Measurements from ENCODE around the gene CADM4. TPM values are rescaled to one million over a fixed set of nuclear protein-coding genes. Genes with fewer than 3 reads are reported as not detected.

The CADM4 gene
- total and polyA plus RNA-seq, 2 experiments from 2014 or later, result 16.6 to 22.7 TPM

GRCh38 chr19:43649514-43649913 lies 9.9 kb upstream of the CADM4 start:
- 100% methylated on average over 2 of the region's 2 CpGs for WGBS (ENCODE audit: low lambda C conversion rate, missing lambda C conversion rate)

DNA sequence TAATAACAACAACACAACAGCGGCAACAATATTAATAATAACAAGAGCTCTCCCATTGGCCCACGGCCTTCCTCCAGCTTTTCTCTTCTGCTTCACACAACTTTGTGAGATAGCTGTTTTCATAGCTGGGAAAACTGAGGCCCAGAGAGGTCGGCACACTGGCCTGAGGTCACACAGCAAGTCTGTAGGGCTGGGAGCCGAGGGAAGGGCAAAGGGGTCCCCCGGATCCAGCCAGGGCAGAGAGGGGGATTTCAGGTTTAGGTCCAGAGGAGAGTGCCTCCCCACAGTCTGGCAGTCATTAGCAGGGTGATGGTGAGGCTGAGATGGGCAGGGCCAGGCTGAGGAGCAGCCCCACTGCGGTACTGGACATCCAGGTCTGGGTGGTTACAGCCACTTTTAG lies 9.0 kb upstream of the CADM4 start:
- Histone ChIP-seq H3K27me3 (no peaks in the 10 kb centered on the region), H2AFZ (no peak overlapping the region), H3K9me3 (ENCODE audit: low read depth) (no peaks in the 10 kb centered on the region), H3K36me3 (replicated peaks; ENCODE audit: insufficient read depth, low read depth) (no peaks in the 10 kb centered on the region), H3K4me2 (no peak overlapping the region), H3K4me3 (no peak overlapping the region), H3K4me1 (ENCODE audit: insufficient read depth) (no peaks in the 10 kb centered on the region), H3K27ac (no peak overlapping the region), H3K9me2 (replicated peaks; ENCODE audit: insufficient read depth) (no peaks in the 10 kb centered on the region), H4K20me1 (ENCODE audit: insufficient read depth, poor library complexity, severe bottlenecking) (no peaks in the 10 kb centered on the region), H3K79me2 (no peaks in the 10 kb centered on the region)
- TF ChIP-seq EZH2 (IDR thresholded peaks at IDR 0.05; ENCODE audit: borderline replicate concordance) (no peak), EZH2phosphoT487 (IDR thresholded peaks at IDR 0.05; ENCODE audit: low read depth, severe bottlenecking, unreplicated experiment) (no peak)
- TF ChIP-seq, protein P1, sequence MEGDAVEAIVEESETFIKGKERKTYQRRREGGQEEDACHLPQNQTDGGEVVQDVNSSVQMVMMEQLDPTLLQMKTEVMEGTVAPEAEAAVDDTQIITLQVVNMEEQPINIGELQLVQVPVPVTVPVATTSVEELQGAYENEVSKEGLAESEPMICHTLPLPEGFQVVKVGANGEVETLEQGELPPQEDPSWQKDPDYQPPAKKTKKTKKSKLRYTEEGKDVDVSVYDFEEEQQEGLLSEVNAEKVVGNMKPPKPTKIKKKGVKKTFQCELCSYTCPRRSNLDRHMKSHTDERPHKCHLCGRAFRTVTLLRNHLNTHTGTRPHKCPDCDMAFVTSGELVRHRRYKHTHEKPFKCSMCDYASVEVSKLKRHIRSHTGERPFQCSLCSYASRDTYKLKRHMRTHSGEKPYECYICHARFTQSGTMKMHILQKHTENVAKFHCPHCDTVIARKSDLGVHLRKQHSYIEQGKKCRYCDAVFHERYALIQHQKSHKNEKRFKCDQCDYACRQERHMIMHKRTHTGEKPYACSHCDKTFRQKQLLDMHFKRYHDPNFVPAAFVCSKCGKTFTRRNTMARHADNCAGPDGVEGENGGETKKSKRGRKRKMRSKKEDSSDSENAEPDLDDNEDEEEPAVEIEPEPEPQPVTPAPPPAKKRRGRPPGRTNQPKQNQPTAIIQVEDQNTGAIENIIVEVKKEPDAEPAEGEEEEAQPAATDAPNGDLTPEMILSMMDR (IDR thresholded peaks at IDR 0.05; ENCODE audit: poor library complexity), result no peak
- no peak for DNase-seq (ENCODE audit: low spot score)
- WGBS (ENCODE audit: low lambda C conversion rate, missing lambda C conversion rate), result 99% methylated on average over 6 of the region's 6 CpGs

More at GRCh38 chr19:43649514-43649913, 9.9 kb upstream of the CADM4 start:
- H3K4me1 ChIP-seq (ENCODE audit: insufficient read depth), result no peaks in the 10 kb centered on the region
- no peaks in the 10 kb centered on the region for H3K9me3 ChIP-seq (ENCODE audit: low read depth)
- no peaks in the 10 kb centered on the region for H3K79me2 ChIP-seq
- H3K4me3 ChIP-seq, result no peak overlapping the region
- DNase-seq (ENCODE audit: low spot score), result no peak
- no peaks in the 10 kb centered on the region for H4K20me1 ChIP-seq (ENCODE audit: insufficient read depth, poor library complexity, severe bottlenecking)
- no peak overlapping the region for H2AFZ ChIP-seq
- TF ChIP-seq EZH2phosphoT487 (IDR thresholded peaks at IDR 0.05; ENCODE audit: low read depth, severe bottlenecking, unreplicated experiment), result no peak
- no peak for TF ChIP-seq EZH2 (IDR thresholded peaks at IDR 0.05; ENCODE audit: borderline replicate concordance)
- TF ChIP-seq, protein P1 (IDR thresholded peaks at IDR 0.05; ENCODE audit: poor library complexity), result no peak
- no peaks in the 10 kb centered on the region for H3K27me3 ChIP-seq
- no peaks in the 10 kb centered on the region for H3K9me2 ChIP-seq (replicated peaks; ENCODE audit: insufficient read depth)
- H3K4me2 ChIP-seq, result no peak overlapping the region
- H3K27ac ChIP-seq, result no peak overlapping the region
- H3K36me3 ChIP-seq (replicated peaks; ENCODE audit: insufficient read depth, low read depth), result no peaks in the 10 kb centered on the region

DNA sequence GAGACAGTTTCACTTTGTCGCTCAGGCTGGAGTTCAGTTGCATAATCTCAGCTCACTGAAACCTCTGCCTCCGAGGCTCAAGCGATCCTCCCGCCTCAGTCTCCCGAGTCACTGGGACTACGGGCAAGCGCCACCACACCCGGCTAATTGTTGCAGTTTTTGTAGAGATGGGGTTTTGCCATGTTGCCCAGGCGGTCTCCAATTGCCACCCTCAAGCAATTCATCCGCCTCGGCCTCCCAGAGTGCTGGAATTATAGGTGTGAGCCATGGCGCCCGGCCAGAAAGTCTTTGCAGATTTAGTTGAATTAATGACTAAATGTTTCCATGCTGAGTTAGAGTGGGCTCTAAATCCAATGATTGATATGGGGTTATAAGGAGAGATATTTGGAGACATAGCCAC lies 4.5 kb upstream of the CADM4 start:
- 85% methylated on average over 13 of the region's 13 CpGs for WGBS (ENCODE audit: low lambda C conversion rate, missing lambda C conversion rate)
- Histone ChIP-seq H3K9me3 (ENCODE audit: low read depth) (no peaks in the 10 kb centered on the region), H3K79me2 (no peaks in the 10 kb centered on the region), H4K20me1 (ENCODE audit: insufficient read depth, poor library complexity, severe bottlenecking) (no peaks in the 10 kb centered on the region), H3K27ac (no peak overlapping the region), H2AFZ (no peak overlapping the region), H3K4me2 (no peak overlapping the region), H3K4me1 (ENCODE audit: insufficient read depth) (peaks cover 7% of the 10 kb centered on the region), H3K36me3 (replicated peaks; ENCODE audit: insufficient read depth, low read depth) (no peaks in the 10 kb centered on the region), H3K4me3 (no peak overlapping the region), H3K27me3 (no peaks in the 10 kb centered on the region), H3K9me2 (replicated peaks; ENCODE audit: insufficient read depth) (no peaks in the 10 kb centered on the region)
- TF ChIP-seq EZH2 (IDR thresholded peaks at IDR 0.05; ENCODE audit: borderline replicate concordance) (no peak), EZH2phosphoT487 (IDR thresholded peaks at IDR 0.05; ENCODE audit: low read depth, severe bottlenecking, unreplicated experiment) (no peak)
- TF ChIP-seq, protein P1 (IDR thresholded peaks at IDR 0.05; ENCODE audit: poor library complexity), result no peak
- no peak for DNase-seq (ENCODE audit: low spot score)

- H2AFZ ChIP-seq, result no peak overlapping the region
- 80% methylated on average over 3 of the region's 3 CpGs for WGBS (ENCODE audit: low lambda C conversion rate, missing lambda C conversion rate)
- H3K36me3 ChIP-seq (replicated peaks; ENCODE audit: insufficient read depth, low read depth), result no peaks in the 10 kb centered on the region
- no peak overlapping the region for H3K27ac ChIP-seq
- H3K9me2 ChIP-seq (replicated peaks; ENCODE audit: insufficient read depth), result no peaks in the 10 kb centered on the region
- H4K20me1 ChIP-seq (ENCODE audit: insufficient read depth, poor library complexity, severe bottlenecking), result no peaks in the 10 kb centered on the region
- no peaks in the 10 kb centered on the region for H3K27me3 ChIP-seq
- H3K4me2 ChIP-seq, result no peak overlapping the region
- H3K4me3 ChIP-seq, result no peak overlapping the region
- peaks cover 13% of the 10 kb centered on the region for H3K4me1 ChIP-seq (ENCODE audit: insufficient read depth)
- no peaks in the 10 kb centered on the region for H3K9me3 ChIP-seq (ENCODE audit: low read depth)
- TF ChIP-seq, protein P1 (IDR thresholded peaks at IDR 0.05; ENCODE audit: poor library complexity), result no peak
- TF ChIP-seq EZH2phosphoT487 (IDR thresholded peaks at IDR 0.05; ENCODE audit: low read depth, severe bottlenecking, unreplicated experiment) (no peak), EZH2 (IDR thresholded peaks at IDR 0.05; ENCODE audit: borderline replicate concordance) (no peak)
- H3K79me2 ChIP-seq, result no peaks in the 10 kb centered on the region
- DNase-seq (ENCODE audit: low spot score), result no peak
These were observed 3.7 kb upstream of the CADM4 start for GRCh38 chr19:43643326-43643725.
